Measurements from ENCODE around the gene CDKN2AIP.
"Not testable (repeated sequence)": the region's sequence is repeated elsewhere in the genome, so short reads cannot be mapped to it uniquely, and the experiment has no call there.

The CDKN2AIP gene

DNA sequence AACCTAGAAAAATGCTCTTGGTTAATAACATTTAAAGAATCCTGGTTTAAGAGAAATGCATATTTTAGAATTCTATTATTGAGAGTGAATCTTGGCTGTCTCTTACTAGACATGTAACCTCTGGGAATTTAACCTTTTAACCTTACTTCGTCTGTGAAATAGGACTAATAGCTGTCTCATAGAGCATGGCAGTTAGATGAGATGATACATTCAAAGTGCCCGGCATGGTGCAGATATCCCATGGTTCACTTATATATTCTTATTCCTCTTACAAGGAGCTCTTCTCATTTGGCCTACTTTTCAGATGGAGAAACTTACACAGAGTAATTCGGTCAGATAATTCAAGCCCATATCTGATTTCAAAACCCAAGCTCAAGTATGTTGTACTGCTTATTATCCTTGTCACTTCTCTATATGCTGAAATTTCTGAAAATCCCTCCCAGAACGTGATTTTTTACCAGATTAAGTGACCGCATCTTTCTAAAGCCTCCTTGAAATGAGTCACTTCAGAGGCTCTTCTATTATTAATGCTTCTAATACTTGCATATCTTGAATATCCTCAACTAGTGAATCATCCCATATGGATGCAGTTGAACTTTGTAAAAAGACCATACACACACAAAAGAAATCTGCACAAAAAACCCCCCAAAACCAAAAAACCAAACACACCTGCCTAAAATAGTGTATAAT lies 4.9 kb downstream of the CDKN2AIP start:
- peak; percentile 75 for DNase-seq

DNA sequence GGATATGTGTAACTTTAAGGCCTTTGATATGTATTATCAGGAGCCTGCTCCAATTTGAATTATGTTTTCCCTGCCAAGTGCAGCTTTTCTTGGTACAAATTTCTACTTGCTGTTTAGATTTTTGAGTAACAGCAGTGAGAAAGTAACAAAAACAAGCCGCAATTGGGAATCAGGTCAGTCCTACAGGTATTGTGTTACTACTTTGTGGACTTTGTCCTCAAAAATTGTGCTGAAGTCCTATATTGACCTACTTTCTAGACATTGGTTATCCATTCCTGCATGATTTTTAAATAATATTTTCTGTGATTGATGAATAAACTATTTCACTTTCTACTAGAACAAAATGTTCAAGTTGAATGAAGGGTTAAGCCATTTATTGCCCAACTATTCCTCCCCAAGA lies 5.7 kb downstream of the CDKN2AIP start:
- DNase-seq = no peak

DNA sequence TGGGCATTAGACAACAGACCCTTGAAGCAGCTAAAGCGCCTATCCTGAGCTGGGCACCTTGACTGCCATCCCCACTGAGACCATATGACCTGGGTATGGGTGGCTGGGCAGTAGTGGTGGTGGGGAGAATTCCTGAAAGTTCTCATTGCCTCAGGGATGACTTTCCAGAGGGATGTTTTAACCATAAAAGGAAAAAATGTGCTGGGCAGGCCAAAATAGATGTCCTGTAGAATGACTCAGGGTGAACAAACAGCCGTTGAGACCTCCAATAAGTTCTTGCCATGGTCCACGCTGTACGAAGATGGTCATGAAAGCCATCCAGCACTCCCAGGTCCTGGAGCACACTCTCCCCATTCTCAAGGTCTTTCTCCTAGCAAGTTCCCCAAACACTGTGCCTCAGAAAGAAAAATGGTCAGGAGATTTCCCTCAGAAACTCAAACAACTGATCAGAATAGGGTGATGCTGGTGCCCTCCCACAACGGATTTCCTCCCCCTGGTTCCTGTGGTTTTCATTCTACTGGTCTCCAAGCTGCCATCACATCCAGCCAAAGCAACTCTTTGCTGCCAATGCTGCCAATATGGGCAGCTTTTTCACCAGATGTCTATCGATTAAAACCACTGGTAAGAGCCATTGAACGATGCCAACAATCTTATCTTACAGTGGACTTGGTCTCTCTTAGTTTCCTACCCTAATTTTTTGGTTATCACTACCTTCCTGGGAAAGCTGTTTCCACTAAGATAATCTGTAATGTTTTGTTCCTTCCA lies 11.2 kb downstream of the CDKN2AIP start:
- DNase-seq = peak; percentile 38

DNA sequence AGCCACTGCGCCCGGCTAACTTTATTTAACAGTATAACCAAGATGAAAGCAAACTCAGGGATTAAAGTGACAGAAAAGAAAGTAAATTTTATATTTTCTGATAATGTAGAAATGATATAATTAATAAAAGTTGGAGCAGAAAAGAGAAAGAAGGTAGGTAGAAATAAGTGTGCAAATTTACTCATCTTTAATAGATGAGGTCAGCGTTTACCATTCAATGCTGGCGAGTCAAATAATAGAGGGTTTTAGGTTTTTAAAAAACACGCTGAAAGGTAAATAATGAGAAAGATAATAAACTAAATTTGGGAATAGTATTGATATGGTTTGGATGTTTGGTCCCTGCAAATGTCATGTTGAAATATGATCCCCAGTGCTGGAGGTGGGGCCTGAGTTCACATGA lies 13.6 kb downstream of the CDKN2AIP start:
- no peak for DNase-seq

DNA sequence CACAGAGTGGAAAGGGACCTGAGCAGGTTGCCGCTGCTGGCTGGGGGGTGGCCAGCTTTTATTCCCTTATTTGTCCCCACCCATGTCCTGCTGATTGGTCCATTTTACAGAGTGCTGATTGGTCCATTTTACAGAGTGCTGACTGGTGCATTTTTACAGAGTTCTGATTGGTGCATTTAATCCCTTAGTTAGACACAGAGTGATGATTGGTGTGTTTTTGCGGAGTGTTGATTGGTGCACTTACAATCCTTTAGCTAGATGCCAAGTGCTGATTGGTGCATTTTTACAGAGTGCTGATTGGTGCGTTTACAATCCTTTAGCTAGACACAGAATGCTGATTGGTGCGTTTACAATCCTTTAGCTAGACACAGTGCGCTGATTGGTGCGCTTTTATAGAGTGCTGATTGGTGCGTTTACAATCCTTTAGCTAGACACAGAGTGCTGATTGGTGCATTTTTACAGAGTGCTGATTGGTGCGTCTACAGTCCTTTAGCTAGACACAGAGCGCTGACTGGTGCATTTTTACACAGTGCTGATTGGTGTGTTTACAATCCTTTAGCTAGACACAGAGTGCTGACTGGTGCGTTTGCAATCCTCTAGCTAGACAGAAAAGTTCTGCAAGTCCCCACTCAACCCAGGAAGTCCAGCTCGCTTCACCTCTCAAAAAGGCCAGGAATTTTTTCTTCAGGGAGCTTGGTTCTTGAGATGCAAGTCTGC lies 19.6 kb downstream of the CDKN2AIP start:
- DNase-seq = not testable (repeated sequence)

DNA sequence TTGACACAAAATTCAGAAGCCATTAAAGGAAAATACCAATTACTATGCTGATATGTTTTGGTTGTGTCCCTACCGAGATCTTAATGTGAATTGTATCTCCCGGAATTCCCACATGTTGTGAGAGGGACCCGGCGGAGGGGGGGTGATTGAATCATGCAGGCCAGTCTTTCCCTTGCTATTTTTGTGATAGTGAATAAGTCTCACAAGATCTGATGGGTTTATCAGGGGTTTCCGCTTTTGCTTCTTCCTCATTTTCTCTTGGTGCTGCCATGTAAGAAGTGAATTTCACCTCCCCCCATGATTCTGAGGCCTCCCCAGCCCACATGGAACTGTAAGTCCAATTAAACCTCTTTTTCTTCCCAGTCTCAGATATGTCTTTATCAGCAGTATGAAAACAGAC lies 21.4 kb downstream of the CDKN2AIP start:
- DNase-seq = not testable (repeated sequence)

DNA sequence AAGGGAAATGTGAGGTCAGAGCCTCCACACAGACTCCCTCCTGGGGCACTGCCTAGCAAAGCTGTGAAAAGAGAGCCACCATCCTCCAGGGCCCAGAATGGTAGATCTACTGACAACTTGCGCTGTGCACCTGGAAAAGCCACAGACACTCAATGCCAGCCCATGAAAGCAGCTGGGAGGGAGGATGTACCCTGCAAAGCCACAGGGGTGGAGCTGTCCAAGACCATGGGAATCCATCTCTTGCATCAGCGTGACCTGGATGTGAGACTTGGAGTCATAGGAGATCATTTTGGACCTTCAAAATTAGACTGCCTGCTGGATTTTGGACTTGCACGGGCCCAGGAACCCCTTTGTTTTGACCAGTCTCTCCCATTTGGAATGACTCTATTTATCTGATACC lies 22.8 kb downstream of the CDKN2AIP start:
- no peak for DNase-seq

DNA sequence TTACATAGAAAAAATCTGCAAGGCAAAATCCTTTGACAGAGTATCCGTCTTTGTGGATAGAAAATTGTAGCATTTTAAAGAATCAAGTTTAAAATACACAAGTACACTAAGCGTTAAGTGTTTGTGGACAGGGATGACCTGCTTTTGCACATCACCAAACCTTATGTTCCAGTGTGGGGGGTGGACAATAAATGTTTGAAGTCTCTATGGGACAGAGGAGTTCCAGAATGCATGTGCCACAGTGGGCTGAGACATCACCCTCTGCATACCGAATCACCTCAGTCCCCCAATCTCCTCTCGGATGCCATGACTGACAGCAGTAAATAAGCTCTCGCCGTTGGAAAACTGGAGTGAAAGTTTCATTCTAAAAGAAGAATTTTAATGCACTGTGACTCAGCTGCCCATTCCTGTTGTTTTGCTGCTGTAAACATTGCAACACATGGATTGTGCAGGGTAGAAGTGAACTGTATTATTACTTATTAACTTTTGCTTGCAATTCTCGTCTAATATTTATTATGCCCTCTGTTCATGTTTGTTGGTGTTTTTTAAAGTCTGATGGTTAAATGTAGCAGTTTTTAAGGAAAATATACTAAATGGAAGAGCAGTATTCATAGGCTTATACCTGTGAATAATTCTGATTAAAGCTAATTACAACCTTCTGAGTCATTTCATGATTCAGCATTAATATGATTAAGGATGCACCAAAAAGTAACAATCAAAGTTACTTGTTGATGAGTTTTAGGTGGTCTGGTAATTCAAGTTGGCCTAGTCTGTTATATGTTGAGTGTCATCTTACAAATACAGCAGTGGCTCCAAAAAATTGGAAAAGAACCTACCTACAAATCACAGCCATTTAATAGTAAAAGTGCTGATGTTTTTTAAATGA lies 24.0 kb downstream of the CDKN2AIP start:
- DNase-seq = no peak

DNA sequence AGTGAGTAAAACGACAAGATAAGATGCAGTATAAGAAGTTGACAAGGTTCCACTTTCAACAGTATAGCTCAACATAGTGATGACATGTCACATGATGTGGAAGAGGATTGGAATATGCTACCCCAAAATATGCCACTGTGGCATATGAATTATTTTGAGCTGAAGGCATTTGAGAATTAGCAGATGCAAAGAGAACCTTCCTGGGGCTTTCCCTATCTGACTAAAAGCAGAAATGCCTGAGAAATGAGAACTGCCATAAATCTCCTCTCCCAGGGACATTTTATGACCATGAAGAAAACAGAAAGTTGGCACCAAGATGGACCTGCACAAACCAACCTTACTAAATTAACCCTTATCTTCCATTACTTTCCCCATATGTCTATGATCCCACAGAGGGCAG lies 24.8 kb downstream of the CDKN2AIP start:
- no peak for DNase-seq

DNA sequence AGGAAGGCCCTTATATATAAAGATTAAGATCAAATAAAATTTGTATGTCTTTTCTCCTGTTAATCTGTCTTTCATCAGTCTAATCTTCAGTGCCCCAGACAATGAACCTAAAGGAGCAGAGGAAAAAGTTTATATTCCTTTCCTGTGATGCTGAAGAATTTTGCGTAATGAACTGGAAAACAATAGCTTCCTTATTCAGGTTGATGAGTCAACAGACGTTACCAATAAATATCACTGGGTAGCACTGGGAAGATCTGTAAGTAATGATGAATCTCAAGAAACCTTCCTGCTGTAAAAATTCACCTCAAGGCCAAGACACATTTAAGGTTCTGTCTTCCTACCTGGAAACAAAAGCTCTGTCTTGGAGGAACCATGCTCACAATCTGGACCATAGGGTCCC lies 25.5 kb downstream of the CDKN2AIP start:
- no peak for DNase-seq

DNA sequence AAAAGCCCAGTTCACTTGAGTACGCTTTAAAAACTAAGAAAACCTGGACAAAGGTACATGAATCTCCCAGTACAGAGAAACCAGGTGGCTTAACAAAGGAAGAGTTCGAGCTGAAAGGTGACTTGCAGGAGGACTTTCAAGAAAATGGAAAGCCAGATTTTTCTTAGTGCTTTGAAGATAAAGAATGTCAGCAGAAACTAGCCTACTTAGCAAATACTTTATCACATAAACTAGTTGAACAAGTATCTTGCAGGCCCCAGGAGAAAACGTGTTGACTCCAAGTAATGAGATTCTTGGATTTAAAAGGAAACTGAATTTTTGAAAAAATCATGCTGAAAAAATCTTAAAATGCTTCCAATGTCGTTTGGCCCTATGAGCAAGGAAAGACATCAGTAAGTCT lies 26.4 kb downstream of the CDKN2AIP start:
- no peak for DNase-seq

DNA sequence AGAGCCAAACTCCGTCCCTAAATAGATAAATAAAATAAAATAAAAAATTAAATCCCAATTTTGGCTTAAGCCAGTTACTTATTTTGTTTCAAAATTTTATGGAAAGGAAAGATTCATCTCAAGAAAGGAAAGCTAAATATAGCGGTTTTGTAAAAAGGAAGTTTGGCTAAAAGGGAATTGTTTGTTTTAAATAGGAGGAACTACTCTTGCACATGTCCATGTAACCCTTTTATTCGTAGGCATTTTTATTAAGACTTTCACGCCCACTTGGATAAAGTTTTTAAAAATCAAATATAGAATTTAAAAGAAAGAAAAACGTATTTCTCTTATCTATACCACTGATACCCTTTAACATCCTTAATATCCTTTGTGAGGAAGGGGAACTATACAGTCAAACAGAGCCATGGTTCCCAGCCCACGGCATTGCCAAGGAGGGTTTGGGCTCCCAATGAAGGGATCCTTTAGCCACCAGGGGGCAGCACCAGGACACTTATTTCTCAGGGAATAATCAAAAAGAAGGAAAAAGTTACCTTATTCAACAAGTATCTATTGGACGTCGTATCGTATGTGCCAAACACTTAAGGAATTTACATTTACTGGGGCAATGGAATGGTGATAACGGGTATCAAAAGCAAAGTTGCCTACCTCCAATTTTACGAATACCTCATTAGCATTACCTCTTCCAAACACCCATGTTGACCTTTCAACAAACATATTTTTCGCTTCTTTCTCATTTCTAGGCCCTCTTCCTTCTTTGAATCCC lies 27.7 kb downstream of the CDKN2AIP start:
- DNase-seq = peak; percentile 72

DNA sequence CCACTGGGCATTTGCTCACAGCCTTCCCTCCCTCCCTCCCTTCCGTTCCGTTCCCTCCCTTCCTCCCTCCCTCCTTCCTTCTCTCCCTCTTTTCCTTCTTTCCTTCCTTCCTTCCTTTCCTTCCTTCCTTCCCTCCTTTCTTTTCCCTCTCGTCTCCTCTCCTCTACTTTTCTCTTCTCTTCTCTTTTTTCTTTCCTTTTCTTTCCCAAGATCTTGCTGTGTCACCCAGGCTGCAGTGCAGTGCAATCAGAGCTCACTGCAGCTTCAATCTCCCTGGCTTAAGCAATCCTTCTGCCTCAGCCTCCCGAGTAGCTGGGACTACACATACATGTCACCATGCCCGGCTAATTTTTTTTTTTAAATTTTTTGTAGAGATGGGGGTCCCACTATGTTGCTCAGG lies 33.7 kb downstream of the CDKN2AIP start:
- DNase-seq = no peak

DNA sequence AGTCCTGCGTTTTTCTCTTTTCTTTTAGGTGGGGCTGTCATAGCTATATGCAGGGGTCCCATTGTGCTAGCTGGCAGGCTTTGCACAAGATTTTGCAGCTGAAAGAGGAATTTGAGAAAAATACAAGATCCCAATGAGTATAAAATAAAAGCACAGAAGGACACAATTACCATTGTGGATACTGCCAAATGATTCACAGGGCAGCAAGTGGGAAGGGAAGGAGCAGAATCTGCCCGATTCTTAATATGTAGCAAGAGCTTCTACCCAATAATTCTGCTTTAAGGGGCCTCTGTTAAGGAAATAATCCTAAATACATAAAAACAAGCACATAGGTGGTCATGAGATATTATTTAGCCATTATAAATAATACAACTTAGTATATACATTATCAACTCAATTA lies 34.5 kb downstream of the CDKN2AIP start:
- no peak for DNase-seq

DNA sequence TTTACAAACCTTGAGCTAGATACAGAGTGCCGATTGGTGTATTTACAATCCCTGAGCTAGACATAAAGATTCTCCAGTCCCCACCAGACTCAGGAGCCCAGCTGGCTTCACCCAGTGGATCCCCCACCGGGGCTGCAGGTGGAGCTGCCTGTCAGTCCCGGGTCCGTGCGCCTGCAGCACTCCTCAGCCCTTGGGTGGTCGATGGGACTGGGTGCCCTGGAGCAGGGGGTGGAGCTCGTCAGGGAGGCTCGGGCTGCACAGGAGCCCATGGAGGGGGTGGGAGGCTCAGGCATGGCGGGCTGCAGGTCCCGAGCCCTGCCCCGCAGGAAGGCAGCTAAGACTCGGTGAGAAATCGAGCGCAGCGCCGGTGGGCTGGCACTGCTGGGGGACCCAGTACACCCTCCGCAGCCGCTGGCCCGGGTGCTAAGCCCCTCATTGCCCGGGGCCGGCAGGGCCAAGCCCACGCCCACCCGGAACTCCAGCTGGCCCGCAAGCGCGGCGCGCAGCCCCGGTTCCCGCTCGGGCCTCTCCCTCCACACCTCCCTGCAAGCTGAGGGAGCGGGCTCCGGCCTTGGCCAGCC lies 38.2 kb downstream of the CDKN2AIP start:
- DNase-seq = not testable (repeated sequence)

DNA sequence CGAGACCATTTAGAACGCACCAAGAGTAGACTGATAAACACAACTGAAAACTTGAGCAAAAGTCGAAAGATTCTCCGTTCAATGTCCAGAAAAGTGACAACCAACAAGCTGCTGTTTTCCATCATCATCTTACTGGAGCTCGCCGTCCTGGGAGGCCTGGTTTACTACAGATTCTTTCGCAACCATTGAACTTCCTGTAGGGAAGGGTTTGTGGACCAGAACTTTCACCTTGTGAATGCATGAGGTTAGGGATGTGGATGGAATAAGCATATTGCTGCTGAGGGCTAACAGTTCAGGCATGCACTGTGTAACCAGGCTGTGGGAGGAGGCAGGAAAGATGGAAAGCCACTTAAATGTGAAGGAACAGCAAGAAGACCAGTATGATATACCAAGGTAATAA lies 39.6 kb downstream of the CDKN2AIP start:
- no peak for DNase-seq

DNA sequence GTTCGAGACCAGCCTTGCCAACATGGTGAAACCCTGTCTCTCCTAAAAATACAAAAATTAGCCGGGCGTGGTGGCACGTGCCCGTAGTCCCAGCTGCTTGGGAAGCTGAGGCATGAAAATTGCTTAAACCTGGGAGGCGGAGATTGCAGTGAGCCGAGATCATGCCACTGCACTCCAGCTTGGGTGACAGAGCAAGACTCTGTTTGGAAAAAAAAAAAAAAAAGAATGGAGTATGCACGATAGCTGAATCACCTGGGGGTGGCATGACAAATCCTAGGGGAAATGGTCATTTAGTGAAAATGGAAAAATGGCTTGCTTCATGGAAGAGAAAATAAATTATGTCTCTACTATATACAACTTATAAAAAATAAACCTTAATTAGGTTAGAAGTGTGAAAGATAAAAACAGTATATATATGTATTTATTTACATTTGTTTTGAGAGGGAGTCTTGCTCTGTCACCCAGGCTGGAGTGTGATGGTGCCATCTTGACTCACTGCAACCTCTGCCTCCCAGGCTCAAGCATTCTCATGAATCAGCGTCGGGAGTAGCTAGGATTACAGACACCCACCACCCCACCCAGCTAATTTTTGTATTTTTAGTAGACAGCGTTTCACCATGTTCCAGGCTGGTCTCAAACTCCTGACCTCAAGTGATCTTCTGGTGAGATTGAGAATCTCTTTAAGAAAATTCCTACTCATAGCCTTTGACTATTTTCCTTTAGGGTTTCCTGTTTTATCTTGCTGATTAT lies 41.1 kb downstream of the CDKN2AIP start:
- DNase-seq = no peak

DNA sequence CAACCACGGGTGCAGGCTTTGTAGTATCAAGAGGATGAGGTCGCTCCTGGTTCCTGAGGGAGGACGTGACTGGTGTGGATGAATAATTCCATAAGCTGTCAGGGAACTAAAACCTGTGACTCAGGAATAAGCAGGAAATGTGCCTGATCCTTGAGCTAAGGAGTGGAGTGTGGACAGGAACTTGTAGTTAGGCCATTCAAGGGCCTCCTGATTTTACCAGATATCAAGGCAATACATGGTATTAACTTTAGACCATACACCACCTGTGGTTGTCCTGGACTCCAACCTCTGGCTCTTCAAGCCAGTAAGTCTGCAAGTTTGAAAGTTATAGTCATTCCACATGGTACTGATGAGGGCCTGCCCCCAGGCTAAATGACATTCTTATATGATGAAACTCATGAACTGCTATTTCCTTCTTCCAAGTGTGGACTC lies 48.4 kb downstream of the CDKN2AIP start:
- peak; percentile 59 for DNase-seq

DNA sequence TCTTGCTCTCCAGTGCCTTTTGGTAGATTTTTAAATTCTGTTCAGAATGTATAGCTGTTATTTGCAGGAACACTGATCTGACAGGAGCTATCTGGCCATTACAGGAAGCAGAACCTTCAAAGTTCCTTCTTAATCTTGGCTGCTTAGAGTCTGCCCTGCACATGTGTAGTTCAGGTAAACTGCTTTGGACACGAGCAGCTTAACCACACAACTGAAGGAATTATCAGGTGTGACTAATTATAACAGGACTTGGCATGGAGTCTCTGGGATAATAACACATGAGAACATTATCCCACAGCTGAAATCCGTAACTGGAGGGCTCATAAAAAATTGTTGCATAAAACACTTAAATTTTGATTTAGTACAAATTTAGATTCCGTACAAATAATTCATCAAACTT lies 48.8 kb downstream of the CDKN2AIP start:
- no peak for DNase-seq

DNA sequence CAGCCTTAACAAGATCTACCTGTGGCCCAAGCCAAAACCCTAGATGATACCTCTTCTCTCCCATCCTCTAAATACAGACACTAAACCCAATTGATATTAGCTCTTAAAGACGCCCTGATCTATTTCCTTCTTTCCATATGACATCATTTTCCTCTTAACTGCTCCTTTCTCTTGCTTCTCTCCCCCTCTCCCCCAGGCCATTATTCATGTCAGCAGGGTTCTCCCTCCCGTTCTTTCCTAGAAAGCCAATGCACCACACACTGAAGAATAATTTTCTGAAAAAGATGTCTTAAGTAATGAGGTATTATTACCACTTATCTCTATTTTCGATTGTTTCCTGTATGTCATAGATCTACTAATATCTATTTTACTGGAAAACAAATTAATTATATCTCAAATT lies 50.7 kb downstream of the CDKN2AIP start:
- DNase-seq = no peak

All from fibroblast of skin of right quadriceps (primary cell).